Measurements from ENCODE around the gene NEU2.

Gene NEU2

GRCh38 chr2:233032551-233033320, at the start of gene NEU2:
TSS of gene NEU2 (plus strand) at chr2:233032672. CDS start at chr2:233032672, 0 bp downstream.
- DNase-seq: no peak

- no peak for DNase-seq
Measured at GRCh38 chr2:232982926-232983668, 49.4 kb upstream of the NEU2 start.

GRCh38 chr2:232983669-232984140, 48.8 kb upstream of the NEU2 start:
- DNase-seq: no peak

- no peak for DNase-seq
Measured at GRCh38 chr2:232984451-232985207, 47.8 kb upstream of the NEU2 start.

- DNase-seq: no peak
Measured at GRCh38 chr2:232986155-232986554, 46.3 kb upstream of the NEU2 start.

DNA sequence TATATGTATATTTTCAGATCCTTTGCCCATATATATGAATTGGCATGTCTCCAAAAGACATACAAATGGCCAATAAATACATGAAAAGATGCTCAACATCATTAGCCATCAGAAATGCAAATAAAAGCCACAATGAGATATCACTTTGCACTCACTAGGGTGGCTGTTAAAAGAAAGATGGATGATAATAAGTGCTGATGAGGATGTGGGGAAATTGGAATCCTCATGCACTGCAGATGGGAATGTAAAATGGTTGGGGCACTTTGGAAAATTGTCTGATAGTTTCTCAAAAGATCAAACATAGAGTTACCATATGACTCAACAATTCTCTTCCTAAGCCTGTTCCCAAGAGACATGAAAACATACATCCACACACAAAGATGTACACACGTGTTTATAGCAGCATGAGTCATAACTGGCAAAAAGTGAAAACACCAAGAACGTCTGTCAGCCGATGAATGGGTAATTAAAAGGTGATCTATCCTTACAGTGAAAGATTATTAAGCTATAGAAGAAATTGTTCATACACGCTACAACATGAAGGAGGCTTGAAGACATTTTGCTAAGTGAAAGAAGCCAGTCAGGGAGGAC, 39.1 kb upstream of the NEU2 start:
- no peak for DNase-seq

DNA sequence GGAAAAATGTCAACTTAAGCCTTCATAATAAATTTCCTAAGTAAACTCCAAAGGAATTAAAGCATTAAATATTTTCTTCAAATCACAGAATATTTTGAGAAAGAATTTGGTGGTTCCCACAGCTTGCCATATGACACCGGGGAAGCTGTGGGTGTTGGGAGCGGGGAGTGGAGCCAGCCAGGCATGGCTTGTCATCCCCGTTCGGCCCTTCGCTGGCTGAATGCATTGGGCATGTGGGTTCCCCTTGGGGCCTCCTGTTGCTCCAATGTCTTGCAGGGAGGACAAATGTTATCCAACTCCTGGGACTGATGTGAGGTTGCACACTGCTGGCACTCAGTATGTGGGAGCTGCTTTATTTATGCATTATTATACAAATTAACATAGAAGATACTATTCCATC, 38.0 kb upstream of the NEU2 start:
- no peak for DNase-seq

DNA sequence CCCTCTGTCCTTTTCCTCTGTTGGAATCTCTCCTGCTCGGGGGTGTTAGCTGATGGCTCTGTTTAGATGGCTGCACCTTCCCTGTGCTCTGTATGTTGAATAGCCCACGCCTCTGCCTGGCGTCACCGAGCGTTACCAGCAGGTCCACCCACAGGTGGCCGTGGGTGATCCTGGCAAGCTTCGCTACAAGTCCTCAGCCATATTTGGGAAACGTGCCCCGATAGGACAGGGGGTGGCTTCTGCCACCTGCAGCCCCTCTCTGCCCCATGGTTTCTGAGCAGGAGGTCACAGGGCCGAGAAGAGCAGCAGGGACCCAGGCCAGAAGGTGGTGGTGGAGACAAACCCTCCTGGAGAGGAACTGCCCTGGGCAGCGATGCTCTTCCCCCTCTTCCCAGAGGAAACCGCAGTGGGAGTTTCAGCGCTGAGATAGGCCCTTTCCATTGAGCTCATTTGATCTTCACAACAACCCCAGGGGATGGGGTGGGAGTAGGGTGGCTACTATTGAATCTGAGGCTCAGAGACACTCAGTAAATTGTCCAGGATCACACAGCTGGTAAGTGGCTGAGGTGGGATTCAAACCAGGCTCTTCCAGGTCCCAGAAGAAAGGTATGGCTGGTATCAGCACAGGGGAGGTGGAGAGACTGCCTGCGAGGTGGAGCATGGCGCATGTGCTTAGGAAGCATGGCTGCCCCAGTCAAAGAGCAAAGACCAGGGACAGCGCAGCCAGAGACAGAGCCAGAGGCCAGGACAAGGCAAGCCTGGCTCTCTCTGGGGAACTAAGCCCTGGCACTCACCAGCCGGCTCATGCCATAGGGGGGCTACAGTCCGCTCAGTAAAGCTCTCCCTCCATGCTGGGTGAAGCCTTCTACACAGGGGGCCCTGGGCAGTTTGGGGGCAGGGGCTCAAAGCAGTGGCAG, 34.5 kb upstream of the NEU2 start:
- no peak for DNase-seq

DNA sequence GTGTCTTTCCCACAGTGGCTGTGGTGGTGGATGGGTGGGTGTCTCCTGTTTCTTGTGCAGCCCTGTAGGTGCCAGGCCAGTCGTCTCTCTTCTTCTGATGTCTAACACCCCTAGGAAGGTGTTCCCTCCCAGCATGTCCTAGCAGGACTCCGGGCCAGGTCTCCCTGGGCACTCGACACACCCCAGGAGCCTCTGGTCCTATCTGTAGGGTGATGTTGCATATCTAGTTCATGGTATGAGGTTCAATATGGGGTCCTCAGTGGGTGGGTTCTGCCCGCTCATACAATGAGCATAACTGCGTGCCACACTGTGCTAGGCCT, 33.8 kb upstream of the NEU2 start:
- no peak for DNase-seq

- DNase-seq: peak; percentile 18 to 36
Measured at GRCh38 chr2:232999354-232999753, 33.1 kb upstream of the NEU2 start.

- no peak for DNase-seq
Measured at GRCh38 chr2:233000886-233001750, 31.4 kb upstream of the NEU2 start.

GRCh38 chr2:233002829-233003657, 29.4 kb upstream of the NEU2 start:
- no peak for DNase-seq

DNA sequence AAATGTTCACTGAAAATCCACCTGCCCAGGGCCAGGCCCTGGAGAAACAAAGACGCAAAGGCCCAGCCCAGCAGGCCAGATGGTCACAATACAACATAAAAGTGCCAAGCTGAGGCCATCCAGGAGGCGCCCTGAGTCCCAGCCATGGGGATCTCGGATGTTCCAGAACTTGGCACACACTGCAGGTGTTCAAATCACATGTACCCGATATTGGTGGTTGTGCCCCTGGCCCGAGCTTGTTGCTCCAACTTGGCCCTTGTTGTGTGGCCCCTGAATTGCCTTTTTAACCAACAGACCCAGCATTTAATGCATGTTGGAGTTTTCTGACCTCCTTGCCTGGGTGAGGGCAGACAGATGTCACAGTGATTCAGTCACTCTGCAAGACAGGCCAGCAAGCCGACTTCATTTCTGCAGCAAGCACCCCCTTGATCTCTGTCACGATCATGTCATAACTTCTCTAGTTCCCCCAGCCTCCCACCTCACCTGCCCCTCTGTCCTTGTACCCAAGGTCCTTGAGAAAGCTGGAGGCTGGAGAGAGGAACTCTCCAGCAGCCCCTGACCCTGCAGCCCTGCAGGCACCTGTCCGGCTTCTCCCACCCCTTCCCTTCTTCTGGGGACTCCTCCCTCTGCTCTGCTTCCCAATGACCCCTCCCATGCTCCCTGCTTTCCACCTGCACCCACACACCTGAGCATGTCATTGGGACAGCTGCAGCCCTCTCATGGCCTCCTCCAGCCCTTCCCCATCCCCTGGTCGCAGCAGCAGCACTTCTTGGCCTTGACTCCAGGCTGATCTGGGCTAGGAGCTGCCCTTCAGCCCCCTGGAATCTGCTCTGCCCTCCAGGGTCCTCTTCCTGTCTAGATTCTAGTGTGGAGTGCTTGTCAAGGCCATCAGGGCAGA, 28.6 kb upstream of the NEU2 start:
- DNase-seq: no peak

GRCh38 chr2:233005096-233005495, 27.4 kb upstream of the NEU2 start:
- no peak for DNase-seq

GRCh38 chr2:233006648-233007047, 25.8 kb upstream of the NEU2 start:
- DNase-seq: no peak

DNA sequence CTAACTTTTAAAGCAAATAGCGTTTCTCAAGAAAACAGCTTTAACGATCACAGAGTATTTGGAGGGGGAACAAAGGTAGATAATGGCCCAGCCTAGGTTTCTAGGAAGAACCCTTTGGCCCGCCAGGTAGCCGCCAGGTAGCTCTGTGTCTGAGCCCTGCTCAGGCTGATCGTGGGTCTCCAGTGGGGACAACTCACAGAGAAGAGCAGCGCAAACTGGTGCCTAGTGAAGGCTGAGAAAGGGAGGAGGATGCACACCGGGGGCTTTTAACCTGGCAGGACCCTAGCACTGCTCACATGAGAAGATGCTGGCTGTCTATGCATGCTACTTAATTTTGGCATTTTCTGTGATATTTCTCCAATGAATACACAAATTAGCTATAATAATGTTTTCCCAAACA, 25.2 kb upstream of the NEU2 start:
- DNase-seq: no peak

GRCh38 chr2:233007739-233008138, 24.7 kb upstream of the NEU2 start:
- DNase-seq: no peak

DNA sequence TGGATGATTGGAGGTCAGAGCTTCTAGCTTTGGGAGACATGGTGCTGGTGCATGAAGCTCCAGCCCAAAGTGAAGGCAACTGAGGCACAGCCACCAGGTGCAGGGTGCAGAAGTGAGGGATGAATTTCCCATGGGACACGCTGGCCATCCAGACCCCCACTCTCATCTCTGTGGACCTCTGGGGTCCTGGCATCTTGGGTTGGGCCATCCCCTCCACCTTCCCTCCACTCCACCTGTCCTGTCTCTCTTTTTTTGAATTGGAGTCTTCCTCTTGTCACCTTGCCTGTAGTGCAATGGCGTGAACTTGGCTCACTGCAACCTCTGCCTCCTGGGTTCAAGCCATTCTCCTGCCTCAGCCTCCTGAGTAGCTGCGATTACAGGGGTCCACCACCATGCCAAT, 22.8 kb upstream of the NEU2 start:
- no peak for DNase-seq
